HepG2 (cell line): ENCODE measurements around the gene SLC5A5. TPM values are rescaled to one million over a fixed set of nuclear protein-coding genes. Genes with fewer than 3 reads are reported as not detected.

Experiments used
- BCL3 ChIP-seq: sonication (generic); formaldehyde crosslinking; IDR thresholded peaks from 2 replicates; pipeline ENCODE4 v1.5.1; 2020; ENCODE audit warnings: mild to moderate bottlenecking, missing genetic modification reagents, moderate library complexity
- EHMT2 ChIP-seq: fragments of 200-600 bp; sonication (generic); IDR thresholded peaks from 2 replicates; pipeline ENCODE4 v1.7.0; 2017; ENCODE audit warnings: antibody characterized with exemption, low read depth, low read length, borderline replicate concordance
- FLYWCH1 ChIP-seq: sonication (generic); formaldehyde crosslinking; IDR thresholded peaks from 2 replicates; pipeline ENCODE4 v1.8.1; 2023; ENCODE audit warnings: mild to moderate bottlenecking, missing genetic modification reagents
- GATA4 ChIP-seq: sonication (generic); IDR thresholded peaks from 2 replicates; pipeline ENCODE4 v1.6.1; 2016; ENCODE audit warnings: antibody characterized with exemption, low read depth, borderline replicate concordance
- GATAD1 ChIP-seq: IDR thresholded peaks from 2 replicates; pipeline ENCODE4 v1.6.1; 2016; ENCODE audit warnings: missing genetic modification reagents, missing compliant biosample characterization
- KDM1A ChIP-seq: IDR thresholded peaks from 2 replicates; pipeline ENCODE4 v1.6.1; 2016; ENCODE audit warnings: missing compliant biosample characterization
- KLF6 ChIP-seq: IDR thresholded peaks from 2 replicates; pipeline ENCODE4 v1.8.0; 2016; ENCODE audit warnings: missing biosample characterization, missing genetic modification reagents
- MED1 ChIP-seq: sonication (generic); formaldehyde crosslinking; IDR thresholded peaks from 2 replicates; pipeline ENCODE4 v1.4.0; 2020; ENCODE audit warnings: missing genetic modification reagents
- MXD1 ChIP-seq: sonication (generic); formaldehyde crosslinking; IDR thresholded peaks from 2 replicates; pipeline ENCODE4 v1.4.0; 2020; ENCODE audit warnings: mild to moderate bottlenecking, missing genetic modification reagents
- NR2F6 ChIP-seq, 2 experiments: IDR thresholded peaks; 2 replicates each; pipeline ENCODE4 v1.6.1; 2016; ENCODE audit warnings: antibody characterized with exemption in 1 of 2, mild to moderate bottlenecking in 1 of 2
- PITX1 ChIP-seq: sonication (generic); formaldehyde crosslinking; IDR thresholded peaks from 2 replicates; pipeline ENCODE4 v1.5.1; 2020; ENCODE audit warnings: mild to moderate bottlenecking, missing genetic modification reagents
- POGK ChIP-seq: sonication (generic); formaldehyde crosslinking; conservative IDR thresholded peaks from 2 replicates; pipeline ENCODE4 v1.8.0; 2022; ENCODE audit warnings: mild to moderate bottlenecking, moderate library complexity, missing genetic modification reagents
- RCOR2 ChIP-seq: IDR thresholded peaks from 2 replicates; pipeline ENCODE4 v1.6.1; 2016; ENCODE audit warnings: missing biosample characterization, missing genetic modification reagents
- SMARCE1 ChIP-seq: fragments of 450-650 bp; IDR thresholded peaks from 2 replicates; pipeline ENCODE4 v1.6.1; 2017; ENCODE audit warnings: borderline replicate concordance
- TMF1 ChIP-seq: sonication (generic); formaldehyde crosslinking; IDR thresholded peaks from 2 replicates; pipeline ENCODE4 v1.8.1; 2022; ENCODE audit warnings: low read depth, missing genetic modification reagents
- XBP1 ChIP-seq: sonication (generic); formaldehyde crosslinking; IDR thresholded peaks from 2 replicates; pipeline ENCODE4 v1.5.0; 2020; ENCODE audit warnings: missing genetic modification reagents
- ZNF343 ChIP-seq: sonication (generic); formaldehyde crosslinking; IDR thresholded peaks from 2 replicates; pipeline ENCODE4 v1.4.0; 2020; ENCODE audit warnings: mild to moderate bottlenecking, missing genetic modification reagents
- ZNF350 ChIP-seq: sonication (generic); formaldehyde crosslinking; IDR thresholded peaks from 2 replicates; pipeline ENCODE4 v1.4.0; 2020; ENCODE audit warnings: mild to moderate bottlenecking, low read depth, missing genetic modification reagents, borderline replicate concordance
- ZNF543 ChIP-seq: sonication (generic); formaldehyde crosslinking; IDR thresholded peaks from 2 replicates; pipeline ENCODE4 v1.4.0; 2020; ENCODE audit warnings: mild to moderate bottlenecking, missing genetic modification reagents
- ZNF670 ChIP-seq: sonication (generic); formaldehyde crosslinking; IDR thresholded peaks from 2 replicates; pipeline ENCODE4 v1.8.0; 2022; ENCODE audit warnings: mild to moderate bottlenecking, missing genetic modification reagents, borderline replicate concordance
- ZNF766 ChIP-seq: sonication (generic); formaldehyde crosslinking; IDR thresholded peaks from 2 replicates; pipeline ENCODE4 v1.5.0; 2020; ENCODE audit warnings: missing genetic modification reagents, borderline replicate concordance
- ZNF770 ChIP-seq: sonication (generic); formaldehyde crosslinking; IDR thresholded peaks from 2 replicates; pipeline ENCODE4 v1.5.0; 2020; ENCODE audit warnings: mild to moderate bottlenecking, missing genetic modification reagents
- ZNF788 ChIP-seq: sonication (generic); formaldehyde crosslinking; IDR thresholded peaks from 2 replicates; pipeline ENCODE4 v1.5.0; 2020; ENCODE audit warnings: mild to moderate bottlenecking, missing genetic modification reagents, borderline replicate concordance
- ZSCAN21 ChIP-seq: sonication (generic); formaldehyde crosslinking; IDR thresholded peaks from 2 replicates; pipeline ENCODE4 v1.8.0; 2022; ENCODE audit warnings: mild to moderate bottlenecking, missing genetic modification reagents, moderate library complexity, borderline replicate concordance
- ZSCAN29 ChIP-seq: sonication (generic); formaldehyde crosslinking; conservative IDR thresholded peaks from 2 replicates; pipeline ENCODE4 v1.4.0; 2020; ENCODE audit warnings: mild to moderate bottlenecking, missing genetic modification reagents
- polyA plus RNA-seq, 8 experiments: library from polyadenylated mRNA; depleted of rRNA in 3 of 8; stranded (reverse) in 7 of 8; unstranded in 1 of 8; fragments of >200 nt; fragmentation: Illumina TruSeq in 4 of 8; extraction: Trizol in 4 of 8; gene quantifications; 2 replicates each; pipeline versions ENCODE4 v1.2.1 to v1.2.3, GENCODE V29; 2011 to 2016; ENCODE audit warnings: low read depth in 4 of 8, missing spikeins in 1 of 8, mixed read lengths in 1 of 8; ENCODE audit not compliant: insufficient read depth in 1 of 8
- total RNA-seq, 5 experiments: library from RNA; depleted of rRNA; stranded (reverse); fragments of >200 nt; fragmentation: Illumina TruSeq; extraction: Trizol; gene quantifications; 2 replicates each; pipeline ENCODE4 v1.2.3, GENCODE V29; 2016; ENCODE audit warnings: low read depth in 1 of 5

The SLC5A5 gene
- total and polyA plus RNA-seq, 2 of the 13 experiments (the other 11 are each of a cell fraction or from before 2014, with no cell fraction given) = not detected

- TF ChIP-seq RCOR2 (CRISPR knock-in tag) (no peak), FLYWCH1 (no peak), TMF1 (CRISPR knock-in tag) (no peak), XBP1 (CRISPR knock-in tag) (no peak), BCL3 (CRISPR knock-in tag) (peak; percentile 86; the same call in 1 of the 2 replicates), ZNF350 (CRISPR knock-in tag) (peak; percentile 87; the same call in 1 of the 2 replicates), MXD1 (peak; percentile 77; the same call in 1 of the 2 replicates), ZNF543 (CRISPR knock-in tag) (no peak), KDM1A (CRISPR knock-in tag) (0 out of 2 replicates have a peak, but pooled peaks have one; percentile 46), GATAD1 (peak; percentile 95), ZNF766 (CRISPR knock-in tag) (peak; percentile 77; the same call in 1 of the 2 replicates), GATA4 (0 out of 2 replicates have a peak, but pooled peaks have one; percentile 29), ZNF770 (no peak), NR2F6 (IDR thresholded peaks at IDR 0.05) (no peak), NR2F6 (CRISPR knock-in tag; IDR thresholded peaks at IDR 0.05) (peak; percentile 32; the same call in 1 of the 2 replicates), ZSCAN21 (no peak), KLF6 (CRISPR knock-in tag) (peak; percentile 62), ZSCAN29 (CRISPR knock-in tag) (no peak), ZNF343 (CRISPR knock-in tag) (no peak), MED1 (CRISPR knock-in tag) (peak; percentile 59), SMARCE1 (no peak), EHMT2 (peak; percentile 98), PITX1 (peak; percentile 16; the same call in 1 of the 2 replicates), POGK (CRISPR knock-in tag) (peak; percentile 16; the same call in 1 of the 2 replicates), ZNF788 (no peak; the same call in 1 of the 2 replicates), ZNF670 (CRISPR knock-in tag) (peak; percentile 76; the same call in 1 of the 2 replicates)
Observed at GRCh38 chr19:17932485-17933338, 61.0 kb downstream of the SLC5A5 start, which contains the start of gene CCDC124 (continued).
